K562 (cell line): Measurements from ENCODE around the gene OSBPL10.

ENCODE experiments used
- CAMTA2 ChIP-seq: fragments of 250-450 bp; sonication (Bioruptor Pico); conservative IDR thresholded peaks from 2 replicates; pipeline ENCODE4 v1.5.1; 2022
- FOXM1 ChIP-seq, 2 experiments: fragments of 450-650 bp in 1 of 2; sonication (generic) in 1 of 2; formaldehyde crosslinking in 1 of 2; IDR thresholded peaks; 2 replicates each; pipeline versions ENCODE4 v1.6.1 to v1.9.0; 2017 to 2022; ENCODE audit warnings: low read depth in 2 of 2, mild to moderate bottlenecking in 2 of 2, missing genetic modification reagents in 1 of 2, moderate library complexity in 1 of 2
- GTF2F1 ChIP-seq: IDR thresholded peaks from 2 replicates; pipeline ENCODE4 v1.6.1; 2011; ENCODE audit warnings: low read depth, low read length, improper control_type of control experiment
- HDAC6 ChIP-seq: IDR thresholded peaks from 2 replicates; pipeline ENCODE4 v1.6.1; 2012; ENCODE audit warnings: low read depth, mild to moderate bottlenecking, control low read depth, inconsistent platforms, low read length, moderate library complexity
- NBN ChIP-seq: fragments of 450-650 bp; IDR thresholded peaks from 2 replicates; pipeline ENCODE4 v1.6.1; 2016; ENCODE audit warnings: low read depth, mild to moderate bottlenecking
- ZKSCAN3 ChIP-seq: fragments of 250-450 bp; sonication (Bioruptor Pico); IDR thresholded peaks from 2 replicates; pipeline ENCODE4 v1.4.0; 2020
- ZNF3 ChIP-seq: fragments of 250-450 bp; sonication (Bioruptor Pico); IDR thresholded peaks from 2 replicates; pipeline ENCODE4 v1.5.0; 2021; ENCODE audit warnings: mild to moderate bottlenecking, moderate library complexity
- ZNF561 ChIP-seq: fragments of 450-650 bp; formaldehyde crosslinking; conservative IDR thresholded peaks from 2 replicates; pipeline ENCODE4 v1.4.0; 2020; ENCODE audit warnings: mild to moderate bottlenecking, moderate library complexity
- TF ChIP-seq, protein P1 (sequence below): IDR thresholded peaks from 2 replicates; pipeline ENCODE4 v1.6.1; 2014; ENCODE audit warnings: antibody characterized with exemption
- TF ChIP-seq, protein P2 (sequence below), 3 experiments: IDR thresholded peaks in 2 of 3; conservative IDR thresholded peaks in 1 of 3; 2 replicates each; pipeline ENCODE4 v1.5.1; 2011 to 2012; ENCODE audit warnings: low read length in 3 of 3, mild to moderate bottlenecking in 3 of 3, control low read depth in 2 of 3, improper control_type of control experiment in 1 of 3, inconsistent platforms in 1 of 3, low read depth in 1 of 3, mixed read lengths in 1 of 3, moderate library complexity in 1 of 3; ENCODE audit not compliant: insufficient read depth in 2 of 3
- TF ChIP-seq, protein P3 (sequence below): fragments of 250-450 bp; sonication (Bioruptor Pico); IDR thresholded peaks from 2 replicates; pipeline ENCODE4 v1.5.0; 2020; ENCODE audit warnings: mild to moderate bottlenecking, borderline replicate concordance
- TF ChIP-seq, protein P4 (sequence below): sonication (generic); formaldehyde crosslinking; IDR thresholded peaks from 2 replicates; pipeline ENCODE4 v1.8.1; 2023; ENCODE audit warnings: mild to moderate bottlenecking, missing genetic modification reagents
- TF ChIP-seq, protein P5 (sequence below): sonication (generic); formaldehyde crosslinking; IDR thresholded peaks from 2 replicates; pipeline ENCODE4 v1.8.0; 2022; ENCODE audit warnings: mild to moderate bottlenecking, missing genetic modification reagents

- TF ChIP-seq CAMTA2 (CRISPR knock-in tag) (no peak), NBN (no peak), HDAC6 (no peak), ZNF561 (CRISPR knock-in tag) (no peak), ZKSCAN3 (CRISPR knock-in tag) (no peak), FOXM1 (IDR thresholded peaks at IDR 0.05; ENCODE audit: low read depth) (no peak), FOXM1 (CRISPR knock-in tag; IDR thresholded peaks at IDR 0.05; ENCODE audit: low read depth) (no peak), GTF2F1 (no peak), ZNF3 (CRISPR knock-in tag) (no peak)
- TF ChIP-seq, protein P1, sequence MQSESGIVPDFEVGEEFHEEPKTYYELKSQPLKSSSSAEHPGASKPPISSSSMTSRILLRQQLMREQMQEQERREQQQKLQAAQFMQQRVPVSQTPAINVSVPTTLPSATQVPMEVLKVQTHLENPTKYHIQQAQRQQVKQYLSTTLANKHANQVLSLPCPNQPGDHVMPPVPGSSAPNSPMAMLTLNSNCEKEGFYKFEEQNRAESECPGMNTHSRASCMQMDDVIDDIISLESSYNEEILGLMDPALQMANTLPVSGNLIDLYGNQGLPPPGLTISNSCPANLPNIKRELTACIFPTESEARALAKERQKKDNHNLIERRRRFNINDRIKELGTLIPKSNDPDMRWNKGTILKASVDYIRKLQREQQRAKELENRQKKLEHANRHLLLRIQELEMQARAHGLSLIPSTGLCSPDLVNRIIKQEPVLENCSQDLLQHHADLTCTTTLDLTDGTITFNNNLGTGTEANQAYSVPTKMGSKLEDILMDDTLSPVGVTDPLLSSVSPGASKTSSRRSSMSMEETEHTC = no peak
- TF ChIP-seq, protein P2, sequence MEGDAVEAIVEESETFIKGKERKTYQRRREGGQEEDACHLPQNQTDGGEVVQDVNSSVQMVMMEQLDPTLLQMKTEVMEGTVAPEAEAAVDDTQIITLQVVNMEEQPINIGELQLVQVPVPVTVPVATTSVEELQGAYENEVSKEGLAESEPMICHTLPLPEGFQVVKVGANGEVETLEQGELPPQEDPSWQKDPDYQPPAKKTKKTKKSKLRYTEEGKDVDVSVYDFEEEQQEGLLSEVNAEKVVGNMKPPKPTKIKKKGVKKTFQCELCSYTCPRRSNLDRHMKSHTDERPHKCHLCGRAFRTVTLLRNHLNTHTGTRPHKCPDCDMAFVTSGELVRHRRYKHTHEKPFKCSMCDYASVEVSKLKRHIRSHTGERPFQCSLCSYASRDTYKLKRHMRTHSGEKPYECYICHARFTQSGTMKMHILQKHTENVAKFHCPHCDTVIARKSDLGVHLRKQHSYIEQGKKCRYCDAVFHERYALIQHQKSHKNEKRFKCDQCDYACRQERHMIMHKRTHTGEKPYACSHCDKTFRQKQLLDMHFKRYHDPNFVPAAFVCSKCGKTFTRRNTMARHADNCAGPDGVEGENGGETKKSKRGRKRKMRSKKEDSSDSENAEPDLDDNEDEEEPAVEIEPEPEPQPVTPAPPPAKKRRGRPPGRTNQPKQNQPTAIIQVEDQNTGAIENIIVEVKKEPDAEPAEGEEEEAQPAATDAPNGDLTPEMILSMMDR (IDR thresholded peaks at IDR 0.05 in 2 of 3, conservative IDR thresholded peaks at IDR 0.05 in 1 of 3; ENCODE audit: insufficient read depth in 2 of 3, low read depth in 1 of 3, low read length in 3 of 3) = no peak
- TF ChIP-seq, protein P3, sequence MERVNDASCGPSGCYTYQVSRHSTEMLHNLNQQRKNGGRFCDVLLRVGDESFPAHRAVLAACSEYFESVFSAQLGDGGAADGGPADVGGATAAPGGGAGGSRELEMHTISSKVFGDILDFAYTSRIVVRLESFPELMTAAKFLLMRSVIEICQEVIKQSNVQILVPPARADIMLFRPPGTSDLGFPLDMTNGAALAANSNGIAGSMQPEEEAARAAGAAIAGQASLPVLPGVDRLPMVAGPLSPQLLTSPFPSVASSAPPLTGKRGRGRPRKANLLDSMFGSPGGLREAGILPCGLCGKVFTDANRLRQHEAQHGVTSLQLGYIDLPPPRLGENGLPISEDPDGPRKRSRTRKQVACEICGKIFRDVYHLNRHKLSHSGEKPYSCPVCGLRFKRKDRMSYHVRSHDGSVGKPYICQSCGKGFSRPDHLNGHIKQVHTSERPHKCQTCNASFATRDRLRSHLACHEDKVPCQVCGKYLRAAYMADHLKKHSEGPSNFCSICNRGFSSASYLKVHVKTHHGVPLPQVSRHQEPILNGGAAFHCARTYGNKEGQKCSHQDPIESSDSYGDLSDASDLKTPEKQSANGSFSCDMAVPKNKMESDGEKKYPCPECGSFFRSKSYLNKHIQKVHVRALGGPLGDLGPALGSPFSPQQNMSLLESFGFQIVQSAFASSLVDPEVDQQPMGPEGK (CRISPR knock-in tag) = no peak
- TF ChIP-seq, protein P4, sequence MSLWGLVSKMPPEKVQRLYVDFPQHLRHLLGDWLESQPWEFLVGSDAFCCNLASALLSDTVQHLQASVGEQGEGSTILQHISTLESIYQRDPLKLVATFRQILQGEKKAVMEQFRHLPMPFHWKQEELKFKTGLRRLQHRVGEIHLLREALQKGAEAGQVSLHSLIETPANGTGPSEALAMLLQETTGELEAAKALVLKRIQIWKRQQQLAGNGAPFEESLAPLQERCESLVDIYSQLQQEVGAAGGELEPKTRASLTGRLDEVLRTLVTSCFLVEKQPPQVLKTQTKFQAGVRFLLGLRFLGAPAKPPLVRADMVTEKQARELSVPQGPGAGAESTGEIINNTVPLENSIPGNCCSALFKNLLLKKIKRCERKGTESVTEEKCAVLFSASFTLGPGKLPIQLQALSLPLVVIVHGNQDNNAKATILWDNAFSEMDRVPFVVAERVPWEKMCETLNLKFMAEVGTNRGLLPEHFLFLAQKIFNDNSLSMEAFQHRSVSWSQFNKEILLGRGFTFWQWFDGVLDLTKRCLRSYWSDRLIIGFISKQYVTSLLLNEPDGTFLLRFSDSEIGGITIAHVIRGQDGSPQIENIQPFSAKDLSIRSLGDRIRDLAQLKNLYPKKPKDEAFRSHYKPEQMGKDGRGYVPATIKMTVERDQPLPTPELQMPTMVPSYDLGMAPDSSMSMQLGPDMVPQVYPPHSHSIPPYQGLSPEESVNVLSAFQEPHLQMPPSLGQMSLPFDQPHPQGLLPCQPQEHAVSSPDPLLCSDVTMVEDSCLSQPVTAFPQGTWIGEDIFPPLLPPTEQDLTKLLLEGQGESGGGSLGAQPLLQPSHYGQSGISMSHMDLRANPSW (CRISPR knock-in tag) = no peak
- TF ChIP-seq, protein P5, sequence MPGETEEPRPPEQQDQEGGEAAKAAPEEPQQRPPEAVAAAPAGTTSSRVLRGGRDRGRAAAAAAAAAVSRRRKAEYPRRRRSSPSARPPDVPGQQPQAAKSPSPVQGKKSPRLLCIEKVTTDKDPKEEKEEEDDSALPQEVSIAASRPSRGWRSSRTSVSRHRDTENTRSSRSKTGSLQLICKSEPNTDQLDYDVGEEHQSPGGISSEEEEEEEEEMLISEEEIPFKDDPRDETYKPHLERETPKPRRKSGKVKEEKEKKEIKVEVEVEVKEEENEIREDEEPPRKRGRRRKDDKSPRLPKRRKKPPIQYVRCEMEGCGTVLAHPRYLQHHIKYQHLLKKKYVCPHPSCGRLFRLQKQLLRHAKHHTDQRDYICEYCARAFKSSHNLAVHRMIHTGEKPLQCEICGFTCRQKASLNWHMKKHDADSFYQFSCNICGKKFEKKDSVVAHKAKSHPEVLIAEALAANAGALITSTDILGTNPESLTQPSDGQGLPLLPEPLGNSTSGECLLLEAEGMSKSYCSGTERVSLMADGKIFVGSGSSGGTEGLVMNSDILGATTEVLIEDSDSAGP = no peak
Observed at GRCh38 chr3:31668242-31668641, 312.8 kb downstream of the OSBPL10 start.
